Fibroblast of skin of left quadriceps (primary cell): ENCODE measurements around the gene SSBP2.

Experiments
- DNase-seq, 2 experiments: peaks; one replicate each; pipeline ENCODE4 v3.0.0-alpha.2; 2013; ENCODE audit warnings: low read depth in 2 of 2

SSBP2 gene

DNA sequence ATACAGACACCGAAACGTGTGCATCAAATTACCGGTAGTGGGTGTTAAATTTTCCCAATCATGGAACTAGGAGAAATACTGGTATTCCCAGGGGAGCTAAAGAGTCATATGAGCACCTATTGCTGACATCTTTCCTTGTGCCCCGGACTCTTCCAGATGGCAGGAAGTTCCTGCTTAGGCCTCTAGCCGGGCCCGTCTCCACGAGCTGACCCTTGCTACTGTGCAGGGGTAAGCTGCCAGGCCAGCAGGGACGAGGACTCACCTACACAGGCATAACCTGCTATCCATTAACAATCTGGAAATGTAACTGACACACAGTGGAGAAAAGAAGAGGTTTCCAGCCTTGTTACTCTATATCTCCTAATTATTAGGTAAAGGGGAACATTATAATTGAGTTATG, 16.2 kb upstream of the SSBP2 start:
- no peak for DNase-seq

DNA sequence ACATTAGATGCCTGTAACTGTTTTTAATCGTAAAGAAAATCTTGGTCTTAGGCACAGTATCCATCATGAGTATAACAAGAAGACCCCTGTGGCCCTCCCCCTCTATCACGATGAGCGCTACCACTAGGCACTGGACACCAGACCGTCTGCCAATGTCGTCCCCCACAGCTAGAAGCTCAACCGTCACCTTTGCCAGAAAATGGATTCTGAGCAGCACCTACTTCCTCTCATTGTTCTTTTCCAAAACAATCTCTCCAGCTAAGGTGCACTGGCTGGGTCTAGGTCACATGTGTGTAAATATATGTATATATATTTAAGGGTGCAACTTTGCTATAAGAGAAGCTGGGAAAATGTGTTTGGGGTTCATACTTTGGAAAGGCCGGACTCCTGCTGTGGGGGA, 15.7 kb upstream of the SSBP2 start:
- no peak for DNase-seq

DNA sequence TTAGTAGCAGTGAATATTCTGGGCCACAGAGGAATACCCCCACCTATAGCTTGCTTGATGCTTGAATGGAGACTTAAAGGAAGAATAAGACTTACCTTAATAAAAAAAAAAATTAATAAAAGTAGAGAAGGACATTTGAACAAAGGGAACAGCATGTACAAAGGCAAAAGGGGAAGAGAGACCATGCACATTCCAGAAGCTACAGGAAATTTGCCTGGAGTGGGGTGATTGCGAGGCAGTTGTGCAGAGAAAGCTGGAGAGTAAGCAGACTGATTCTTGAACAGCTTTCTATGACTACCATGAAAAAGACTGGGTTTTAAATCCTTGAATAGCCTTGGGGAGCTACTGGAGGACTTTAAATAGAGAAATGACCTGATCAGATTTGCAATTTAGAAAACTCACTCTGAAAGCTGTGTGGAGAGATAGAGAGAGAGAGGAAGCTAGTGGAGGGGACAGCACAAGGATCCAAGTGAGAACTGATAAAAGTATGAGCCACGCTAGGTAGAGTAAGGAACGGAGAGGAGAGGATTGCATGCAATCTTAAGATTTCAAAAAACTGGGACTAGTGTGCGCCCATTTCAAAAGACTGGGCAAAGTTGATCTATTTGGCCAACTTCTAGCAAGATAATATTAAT, 12.5 kb upstream of the SSBP2 start:
- DNase-seq: no peak

DNA sequence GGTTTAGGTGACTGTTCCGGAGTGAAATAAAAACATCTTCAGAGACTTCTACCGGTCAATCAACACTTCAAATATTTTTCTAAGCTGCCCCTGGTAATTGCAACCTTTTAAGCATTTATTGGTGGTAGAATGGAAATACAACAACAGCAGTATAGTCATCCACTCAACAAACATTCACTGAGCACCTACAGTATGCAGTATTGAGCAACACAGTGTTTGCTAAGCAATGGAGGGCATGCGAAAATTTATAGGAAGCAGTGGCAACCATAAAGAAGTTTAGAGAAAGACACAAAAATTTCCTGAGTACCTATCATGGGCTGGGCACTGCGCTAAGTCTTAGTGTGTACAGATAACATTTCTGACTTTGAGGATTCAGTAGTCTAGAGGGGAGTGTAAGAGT, 12.0 kb upstream of the SSBP2 start:
- DNase-seq: no peak

DNA sequence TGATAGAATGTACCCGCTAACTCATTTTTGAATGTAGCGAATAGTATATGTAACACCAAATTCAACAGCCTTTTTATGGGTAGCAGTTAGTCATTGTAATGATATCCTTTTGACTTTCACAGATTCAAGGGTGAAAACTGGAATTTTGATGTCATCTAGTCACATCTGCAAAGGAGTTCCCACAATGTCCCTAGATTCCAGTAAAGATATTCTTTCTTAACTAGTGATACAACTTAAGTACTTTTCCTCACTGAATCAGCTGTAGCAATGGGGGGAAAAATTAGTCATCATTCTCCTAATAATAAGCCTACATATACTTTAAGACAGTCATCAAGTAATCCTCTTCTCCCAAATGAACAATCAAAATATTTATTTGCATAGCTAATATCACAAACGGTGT, 11.5 kb upstream of the SSBP2 start:
- no peak for DNase-seq

DNA sequence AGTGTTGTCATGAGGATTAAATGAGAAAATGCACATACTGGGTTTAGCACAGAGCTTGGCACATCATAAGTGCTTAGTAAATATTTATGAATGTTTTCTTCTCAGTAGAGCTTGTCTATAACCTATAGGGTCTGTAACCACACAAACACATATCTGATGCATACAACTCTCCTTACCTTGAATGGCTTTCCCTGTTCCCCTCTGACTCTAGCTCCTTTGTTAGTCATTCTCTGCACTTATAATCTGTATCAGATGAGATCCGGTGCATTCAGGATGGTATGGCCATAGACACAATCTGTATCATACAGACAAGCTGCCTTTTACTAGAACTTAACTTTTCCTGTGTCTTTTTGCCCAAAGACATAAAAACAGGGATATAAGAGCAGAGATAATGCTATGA, 11.1 kb upstream of the SSBP2 start:
- DNase-seq: no peak

DNA sequence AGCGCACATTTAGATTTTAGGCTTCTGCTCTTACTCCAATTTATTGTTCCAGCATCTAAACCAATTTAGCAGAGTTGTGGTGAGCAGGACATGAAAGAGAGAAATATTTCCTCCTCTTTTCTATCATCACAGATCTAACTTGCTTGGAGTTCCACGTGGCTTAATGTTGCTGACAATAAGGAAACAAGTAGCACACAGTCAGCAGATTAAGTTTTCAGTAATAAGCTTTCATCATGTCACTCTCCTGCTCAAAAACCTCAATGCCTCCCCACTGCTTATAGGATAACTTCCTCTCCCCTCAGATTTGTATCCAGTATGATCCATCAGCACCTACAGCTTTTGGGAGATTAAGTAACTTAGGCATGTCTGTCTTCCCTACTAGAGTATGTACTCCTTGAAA, 10.4 kb upstream of the SSBP2 start:
- no peak for DNase-seq

DNA sequence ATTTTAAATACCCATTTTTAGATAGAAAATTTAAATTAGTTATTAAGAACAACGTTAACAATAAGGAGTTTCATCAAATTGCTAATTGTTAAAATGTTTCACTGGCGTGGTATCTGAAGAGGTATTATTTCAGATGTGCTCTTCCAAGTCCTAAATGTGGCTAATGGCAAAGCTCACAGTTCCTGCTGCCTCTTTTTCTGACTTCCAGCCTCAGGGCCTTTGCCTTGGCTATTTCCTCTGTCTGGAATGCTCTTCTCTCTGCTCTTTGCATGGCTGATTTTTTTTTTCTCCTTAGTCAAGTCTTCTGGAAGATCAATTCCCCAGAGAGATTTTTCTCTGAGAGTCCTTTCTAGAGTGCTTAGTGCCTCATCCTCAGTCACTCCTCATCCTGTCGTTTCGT, 9.6 kb upstream of the SSBP2 start:
- no peak for DNase-seq

DNA sequence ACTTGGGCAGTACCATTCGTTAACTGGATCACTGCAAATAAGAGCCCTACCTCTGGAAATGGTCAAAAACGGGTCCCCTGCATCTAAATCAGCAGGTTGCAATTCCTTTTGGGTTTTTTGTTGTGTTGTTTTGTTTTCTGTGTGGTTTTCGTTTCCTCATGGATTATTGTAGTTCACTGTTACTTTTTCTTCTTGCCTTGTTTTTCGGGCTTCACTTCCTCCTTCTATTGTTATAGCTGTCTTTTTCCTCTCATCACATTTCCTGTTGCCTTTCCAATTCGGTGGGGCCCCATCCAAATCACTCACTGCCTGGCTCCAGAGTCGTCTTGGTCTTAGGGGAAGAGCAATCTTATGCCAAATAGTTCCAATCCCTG, 8.7 kb upstream of the SSBP2 start:
- no peak for DNase-seq

DNA sequence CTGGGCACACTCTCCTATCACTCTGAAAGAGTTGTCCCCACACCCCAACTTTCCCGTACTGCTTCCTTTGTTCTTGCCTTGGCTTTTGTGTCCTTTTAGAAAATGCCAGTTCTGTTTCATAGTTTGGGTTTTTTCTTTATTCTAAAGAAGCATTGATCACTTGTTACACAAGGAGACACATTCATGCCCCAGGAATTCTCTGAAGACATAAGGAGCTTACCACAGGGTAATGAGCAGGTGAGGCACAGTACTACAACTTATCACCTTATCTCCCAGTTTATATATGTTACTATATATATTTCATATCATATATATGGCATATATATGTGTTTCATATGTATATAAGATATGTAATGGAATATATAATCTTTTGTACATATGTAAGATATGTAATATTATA, 6.5 kb upstream of the SSBP2 start:
- DNase-seq: no peak

DNA sequence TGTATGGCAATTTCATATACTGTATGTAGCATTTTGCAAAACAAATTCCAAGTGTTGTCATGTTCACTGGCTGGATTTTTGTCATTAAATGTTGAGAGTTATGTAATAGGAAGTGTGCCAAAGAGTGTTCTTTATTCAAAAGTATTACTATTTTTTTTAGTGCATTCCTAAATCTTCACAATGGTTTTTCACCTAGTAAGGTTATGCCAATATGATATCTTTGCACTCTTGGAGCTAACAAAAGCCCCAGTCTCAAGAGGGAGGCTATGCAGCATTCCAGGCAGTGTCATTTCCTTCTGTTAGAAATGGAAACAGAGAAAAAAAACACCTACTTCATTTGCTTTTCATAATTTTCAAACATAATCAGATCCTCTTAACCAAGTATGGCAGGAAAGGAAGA, 5.1 kb upstream of the SSBP2 start:
- DNase-seq: no peak

DNA sequence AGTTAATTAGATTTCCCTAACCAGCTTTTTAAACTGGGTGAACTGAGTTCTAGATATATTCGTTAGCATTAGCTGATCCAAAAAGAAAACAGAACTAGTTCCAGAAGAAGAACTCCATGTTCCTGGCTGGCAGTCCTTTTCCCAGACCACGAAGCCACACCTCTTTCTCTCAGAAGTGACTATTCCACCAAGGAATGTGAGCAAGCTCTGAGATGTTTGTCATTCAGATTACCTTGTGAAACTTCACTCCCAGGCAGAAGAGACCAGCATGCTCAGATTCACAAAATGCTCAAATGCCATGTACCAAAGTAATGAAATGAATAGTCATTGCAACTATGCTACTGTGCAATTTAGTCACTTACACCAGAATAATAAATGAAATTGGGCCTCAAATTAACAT, 4.4 kb upstream of the SSBP2 start:
- peak; percentile 72 to 73 for DNase-seq

DNA sequence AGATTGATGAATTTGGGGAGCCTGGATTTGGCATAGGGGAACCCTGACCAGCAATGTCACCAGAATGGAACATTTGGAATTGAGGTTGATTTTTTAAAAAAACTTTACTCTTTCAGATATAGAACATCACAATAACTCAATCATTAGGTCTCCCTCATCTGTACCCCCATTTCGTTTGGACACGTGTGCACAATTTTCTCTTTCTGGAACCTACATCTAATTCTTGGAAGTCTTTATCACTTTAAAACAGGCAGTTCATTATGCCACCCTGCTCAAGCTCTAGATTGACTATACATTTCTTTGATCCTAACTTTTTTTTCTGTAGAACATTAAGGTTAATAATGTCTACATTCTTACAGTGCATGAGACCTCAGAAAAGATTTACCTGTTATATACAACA, 3.7 kb upstream of the SSBP2 start:
- DNase-seq: no peak

DNA sequence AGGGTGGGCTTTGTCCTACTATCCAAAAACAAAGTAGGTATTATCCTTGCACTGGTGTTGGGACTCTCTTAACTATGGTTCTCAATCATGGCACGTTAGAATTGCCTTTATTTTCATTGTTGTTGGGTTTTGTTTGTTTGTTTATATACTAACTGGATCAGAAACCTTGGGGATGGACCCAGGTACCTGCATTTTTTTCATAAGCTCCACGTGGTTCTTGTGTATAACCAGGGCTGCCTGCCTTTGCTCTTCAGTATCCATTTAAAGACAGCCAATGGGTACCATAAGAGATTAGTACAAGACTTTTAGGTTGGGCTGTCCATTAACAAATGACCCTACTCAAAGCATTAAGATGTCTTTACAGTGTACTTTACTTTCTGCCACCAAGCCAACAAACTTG, 2.5 kb upstream of the SSBP2 start:
- no peak for DNase-seq

DNA sequence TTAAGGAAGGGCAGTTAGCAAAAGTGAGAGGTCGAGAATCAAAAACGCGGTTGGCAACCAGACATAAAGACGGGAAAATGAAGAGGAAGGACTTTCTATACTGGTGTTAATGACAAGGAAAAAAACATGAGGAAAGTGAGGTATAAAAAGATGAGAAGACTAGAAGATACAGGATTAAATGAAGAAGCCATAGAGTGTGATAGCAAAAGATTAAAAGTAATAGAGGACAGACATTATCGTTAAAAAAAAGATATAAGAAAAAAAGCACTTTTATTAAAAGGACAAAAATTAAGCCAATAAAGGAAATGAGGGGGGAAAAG, 1.7 kb upstream of the SSBP2 start:
- no peak for DNase-seq

DNA sequence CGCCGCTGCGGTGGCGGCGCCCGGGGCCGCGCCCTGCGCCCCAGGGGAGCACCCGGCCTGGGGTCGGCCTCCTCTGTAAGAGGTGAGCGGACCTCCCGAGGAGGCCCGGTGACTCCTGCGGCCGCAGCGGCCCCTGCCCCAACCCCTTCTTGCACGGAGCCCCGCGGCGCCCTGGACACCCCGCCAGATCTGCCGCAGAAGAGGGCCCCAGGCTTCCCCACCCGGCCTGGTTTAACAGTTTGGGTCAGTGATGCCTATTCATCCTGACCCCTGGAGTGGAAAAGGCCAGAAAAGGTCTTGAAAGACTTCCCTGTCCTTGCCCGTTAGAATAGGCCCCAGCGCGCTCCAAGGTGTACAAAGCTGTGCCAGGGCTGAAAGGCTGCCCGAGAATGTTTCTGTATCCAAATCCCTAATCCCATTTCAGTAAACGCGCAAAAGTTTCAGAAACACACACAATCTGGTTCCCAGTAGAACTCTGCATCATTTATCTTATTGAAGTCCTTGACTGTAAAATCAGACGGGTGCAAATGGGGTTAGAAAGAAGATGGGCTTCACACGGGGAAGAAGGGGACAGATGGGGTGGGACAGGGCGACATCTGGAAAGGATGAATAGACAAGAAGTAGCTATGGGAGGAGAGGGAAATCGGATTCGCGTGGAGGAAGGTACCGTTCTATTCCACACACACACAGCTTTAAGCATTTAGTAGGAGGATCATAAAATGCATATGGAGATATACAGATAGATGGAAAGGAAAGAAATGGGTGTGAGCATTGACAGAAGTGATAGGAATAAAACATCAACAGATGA, 1.1 kb upstream of the SSBP2 start:
- no peak for DNase-seq

DNA sequence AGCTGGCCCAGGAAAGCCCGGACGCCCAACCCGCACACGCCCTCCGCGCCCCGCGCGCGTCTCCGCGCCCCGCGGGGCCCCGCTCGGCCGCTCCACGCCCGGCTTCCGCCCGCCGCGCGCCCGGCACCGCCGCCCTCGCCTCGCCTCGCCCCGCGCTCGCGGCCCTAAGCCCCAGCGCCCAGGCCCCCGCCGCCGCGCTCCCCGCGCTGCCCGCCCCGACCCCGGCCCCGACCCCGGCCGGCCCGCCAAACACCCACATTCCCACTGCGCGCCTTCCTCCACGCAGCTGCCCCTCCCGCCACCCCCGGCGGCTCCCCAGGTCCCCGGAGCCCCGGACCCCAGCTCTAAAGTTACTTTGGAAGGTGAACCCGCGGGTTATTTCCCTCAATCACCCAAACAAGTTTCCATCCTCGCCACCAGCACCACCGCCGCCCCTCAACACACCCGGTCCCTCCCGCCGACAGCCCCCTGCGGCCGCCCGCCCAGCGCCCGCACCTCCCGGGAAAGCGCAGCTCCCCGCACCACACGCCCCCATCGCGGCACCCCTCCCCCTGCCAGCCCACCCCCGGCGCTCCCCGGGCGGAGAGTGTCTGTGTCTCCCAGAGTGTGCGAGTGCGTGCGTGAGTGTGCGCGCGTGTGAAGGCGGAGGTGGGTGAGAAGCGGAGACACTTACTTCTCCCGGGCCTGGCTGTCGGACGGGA, 439 bp downstream of the SSBP2 start:
- DNase-seq: no peak

DNA sequence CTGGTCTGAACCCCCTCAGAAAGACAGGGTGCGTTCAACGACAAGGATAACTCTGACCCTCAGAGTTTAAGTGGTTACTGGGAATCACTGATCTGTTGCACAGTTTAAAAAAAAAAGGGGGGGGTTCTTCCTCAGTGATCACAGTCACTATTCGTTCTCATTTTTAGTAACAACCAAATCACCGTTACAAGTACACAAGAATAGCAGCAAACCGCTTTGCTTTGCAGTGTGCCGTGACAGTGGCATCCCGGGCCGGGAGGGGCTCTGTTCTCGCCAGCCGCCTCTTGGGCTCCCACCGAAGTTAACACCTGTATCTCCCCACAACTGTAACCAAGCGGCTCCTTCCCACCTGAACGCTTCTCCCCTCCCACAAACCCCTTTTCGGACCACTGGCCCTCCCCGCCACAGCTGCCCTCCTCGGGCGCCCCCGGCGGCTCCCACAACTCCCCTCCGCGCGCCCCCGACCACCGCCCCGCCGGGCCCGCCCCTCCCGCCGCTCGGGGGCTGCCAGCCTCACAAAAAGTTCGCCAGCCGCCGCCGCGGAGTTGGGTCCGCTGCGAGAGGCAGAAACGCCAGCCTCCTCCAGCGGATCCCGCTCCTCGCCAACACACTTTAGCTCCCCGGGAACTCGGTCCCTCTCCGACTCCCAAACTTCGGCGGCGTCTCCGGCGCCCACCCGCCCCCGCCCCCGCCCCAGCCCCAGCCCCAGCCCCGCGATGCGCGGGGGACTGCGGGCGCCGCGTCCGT, 1.2 kb downstream of the SSBP2 start:
- no peak for DNase-seq

DNA sequence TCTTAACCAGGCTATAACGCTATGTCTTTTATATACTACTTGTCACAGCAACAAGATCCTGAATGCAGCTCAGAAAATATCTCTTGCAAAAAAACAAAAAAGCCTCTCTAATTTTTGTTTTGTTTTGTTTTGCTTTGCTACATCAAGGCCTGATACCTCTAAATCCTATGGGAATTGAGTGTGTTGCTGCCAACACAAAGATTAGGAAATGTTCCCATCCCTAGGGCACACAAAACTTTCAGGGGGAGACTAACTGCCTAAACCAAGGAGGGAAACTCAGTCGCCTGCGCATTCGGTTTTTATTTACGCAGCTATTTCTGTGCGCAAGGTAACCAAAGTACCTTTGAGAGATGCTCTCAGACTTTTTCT, 1.7 kb downstream of the SSBP2 start:
- no peak for DNase-seq

DNA sequence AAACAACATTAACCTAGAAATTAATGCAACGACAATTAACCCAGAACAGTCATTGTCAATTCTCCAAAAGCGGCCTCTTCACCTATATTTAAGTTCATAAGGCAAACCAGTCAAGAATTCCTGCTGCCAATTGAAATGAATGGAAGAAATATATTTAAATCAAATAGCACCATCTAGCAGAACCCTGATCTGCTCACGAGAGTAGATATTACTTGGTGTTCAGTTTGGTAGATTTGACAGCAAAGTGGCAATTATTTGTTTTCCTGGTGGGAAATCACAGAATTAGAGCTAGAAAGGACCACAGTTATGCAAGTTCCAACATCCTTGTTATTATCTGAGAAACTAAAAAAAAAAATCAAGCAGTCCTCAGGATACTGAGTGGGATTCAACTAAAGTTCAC, 2.3 kb downstream of the SSBP2 start:
- DNase-seq: no peak

DNA sequence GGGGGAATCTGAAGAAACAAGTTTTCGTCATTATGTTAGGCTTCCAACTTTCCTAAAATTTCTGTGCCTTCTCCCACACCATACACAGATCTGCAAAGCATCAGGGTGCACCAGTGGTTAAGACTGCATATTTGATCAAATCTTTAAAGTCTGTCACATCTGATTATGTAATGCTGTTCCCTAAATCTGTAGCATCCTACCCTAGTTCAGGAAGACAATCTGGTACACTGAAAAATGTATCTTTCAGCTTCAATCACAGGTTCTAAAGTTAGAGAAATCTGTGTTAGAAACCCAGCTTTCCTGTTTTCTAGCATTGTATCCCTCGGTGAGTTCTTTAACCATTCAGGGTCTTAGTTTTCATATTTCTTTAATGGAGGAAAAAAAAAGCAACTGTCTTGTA, 3.9 kb downstream of the SSBP2 start:
- DNase-seq: no peak

DNA sequence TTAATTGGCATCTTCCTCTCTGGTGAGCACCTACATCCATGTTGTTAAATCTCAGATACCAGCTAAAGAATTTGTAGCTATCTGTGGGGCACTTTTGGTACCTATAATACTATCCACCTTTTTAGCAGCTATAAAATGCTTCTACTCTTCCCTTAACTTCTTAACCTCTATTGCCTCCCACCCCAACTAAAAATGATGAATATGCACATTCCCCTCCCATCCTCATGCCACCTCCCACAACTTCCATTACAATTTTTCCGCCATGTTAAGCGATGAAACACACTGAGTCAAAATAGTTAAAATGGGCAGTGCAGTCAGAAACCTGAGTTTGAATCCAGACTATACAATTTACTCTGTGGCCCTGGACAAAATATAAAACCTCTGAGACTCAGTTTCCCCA, 10.1 kb downstream of the SSBP2 start:
- no peak for DNase-seq

DNA sequence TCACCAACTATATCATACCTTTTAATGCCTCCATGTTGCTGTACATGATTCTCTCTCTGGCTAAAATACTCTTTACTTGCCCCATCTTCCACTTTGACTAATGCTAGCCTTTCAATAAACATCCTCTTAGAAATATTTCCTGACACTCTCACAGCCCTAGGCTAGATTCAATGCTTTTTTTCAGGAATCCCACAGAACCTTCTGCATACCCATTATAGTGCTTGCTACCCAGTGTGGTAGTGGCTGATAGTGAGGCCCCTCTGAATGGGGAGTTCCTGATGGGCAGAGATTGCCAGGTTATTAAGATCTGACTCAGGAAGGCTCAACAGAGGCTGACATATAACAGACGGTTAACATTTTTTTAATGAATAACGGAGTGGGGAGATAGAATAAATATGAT, 11.6 kb downstream of the SSBP2 start:
- DNase-seq: no peak
